OCI-LY3 (cell line): ENCODE data around the gene SCARB1.
A peak's percentile ranks its signal among the peaks of the same experiment; 100 is the strongest.

Source experiments
- H2AFZ ChIP-seq: fragments of 200-600, 300-600 bp; shearing (Covaris generic); 2 replicates; pipeline ENCODE4 v1.6.0; 2014; ENCODE audit warnings: antibody characterized with exemption, low read depth, low read length
- H3K27ac ChIP-seq: fragments of 200-600, 300-600 bp; sonication (generic); 2 replicates; pipeline ENCODE4 v1.5.1; 2014; ENCODE audit warnings: mild to moderate bottlenecking, low read length, moderate library complexity, mixed read lengths
- H3K27me3 ChIP-seq: fragments of 200-600, 300-600 bp; sonication (generic); 2 replicates; pipeline ENCODE4 v1.6.1; 2014; ENCODE audit warnings: low read depth, low read length, mixed read lengths
- H3K36me3 ChIP-seq: fragments of 200-600, 300-600 bp; sonication (generic); replicated peaks from 2 replicates; pipeline ENCODE3; 2014; ENCODE audit warnings: low read depth, low read length, mixed read lengths
- H3K4me1 ChIP-seq: fragments of 300-600, 200-600 bp; sonication (generic); 2 replicates; pipeline ENCODE4 v1.6.1; 2014; ENCODE audit warnings: low read length, mixed read lengths
- H3K4me2 ChIP-seq: fragments of 200-600, 300-600 bp; sonication (generic); 2 replicates; pipeline ENCODE4 v1.6.1; 2014; ENCODE audit warnings: low read length, mixed read lengths
- H3K4me3 ChIP-seq: fragments of 300-600, 200-600 bp; sonication (generic); 2 replicates; pipeline ENCODE4 v1.5.1; 2014; ENCODE audit warnings: antibody characterized with exemption, mild to moderate bottlenecking, low read length, moderate library complexity
- H3K79me2 ChIP-seq: fragments of 300-600, 200-600 bp; shearing (Covaris generic); 2 replicates; pipeline ENCODE4 v1.6.1; 2014; ENCODE audit warnings: mild to moderate bottlenecking, low read length, mixed read lengths
- H3K9ac ChIP-seq: fragments of 300-600, 200-600 bp; shearing (Covaris generic); 2 replicates; pipeline ENCODE4 v1.6.0; 2014; ENCODE audit warnings: mild to moderate bottlenecking, low read length, moderate library complexity
- H3K9me3 ChIP-seq: fragments of 200-600, 300-600 bp; shearing (Covaris generic); 2 replicates; pipeline ENCODE4 v1.6.1; 2014; ENCODE audit warnings: low read length, mixed read lengths; ENCODE audit not compliant: insufficient read depth
- H4K20me1 ChIP-seq: fragments of 200-600, 300-600 bp; sonication (generic); 2 replicates; pipeline ENCODE4 v1.6.1; 2016; ENCODE audit warnings: low read length, mixed read lengths; ENCODE audit not compliant: insufficient read depth
- CTCF ChIP-seq: fragments of 200-600, 300-600 bp; sonication (generic); IDR thresholded peaks from 2 replicates; pipeline ENCODE4 v1.5.1; 2014; ENCODE audit warnings: antibody characterized with exemption, low read length, low read depth
- EZH2phosphoT487 ChIP-seq: fragments of 200-600 bp; shearing (Covaris generic); IDR thresholded peaks from 2 replicates; pipeline ENCODE4 v1.6.1; 2018; ENCODE audit warnings: antibody characterized with exemption, mixed run types, low read depth

SCARB1 gene

GRCh38 chr12:124780752-124781685 is 82.6 kb downstream of the SCARB1 start:
- peak overlapping the region; percentile 56 for H3K4me2 ChIP-seq

DNA sequence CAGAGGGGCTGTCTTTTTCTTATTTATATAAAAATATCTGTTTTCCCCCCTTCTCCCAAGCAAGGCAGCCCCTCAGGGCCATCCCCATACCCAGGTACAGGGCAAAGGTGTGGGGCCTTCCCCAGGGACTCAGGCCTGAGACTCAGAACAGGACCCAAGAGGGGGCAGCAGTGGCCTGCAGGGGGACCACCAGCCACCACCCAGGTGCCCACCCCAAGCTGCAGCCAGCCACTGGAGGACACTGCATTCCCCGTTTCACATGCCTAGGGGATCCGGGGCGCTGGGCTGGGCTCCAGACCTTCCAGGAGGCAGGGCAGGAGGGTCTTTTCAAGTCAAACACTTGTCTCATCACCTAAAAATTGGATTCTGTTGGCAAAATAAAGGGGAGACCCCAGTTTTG is 83.3 kb downstream of the SCARB1 start:
- TF ChIP-seq EZH2phosphoT487 (no peak), CTCF (peak; percentile 29)
- no peak overlapping the region for H2AFZ ChIP-seq
- no peaks in the 10 kb centered on the region for H3K27me3 ChIP-seq
- H3K9ac ChIP-seq, result peak overlapping the region; percentile 69
- H3K9me3 ChIP-seq, result no peaks in the 10 kb centered on the region
- peaks cover 33% of the 10 kb centered on the region for H3K36me3 ChIP-seq
- H4K20me1 ChIP-seq, result no peaks in the 10 kb centered on the region
- H3K27ac ChIP-seq, result peak overlapping the region; percentile 92
- H3K4me2 ChIP-seq, result peak overlapping the region; percentile 56
- no peak overlapping the region for H3K4me3 ChIP-seq
- H3K4me1 ChIP-seq, result peaks cover 97% of the 10 kb centered on the region
- H3K79me2 ChIP-seq, result no peaks in the 10 kb centered on the region; the same call in 1 of the 2 replicates

More at GRCh38 chr12:124780752-124781685, 82.6 kb downstream of the SCARB1 start:
- Histone ChIP-seq H3K27ac (peak overlapping the region; percentile 92), H3K4me3 (no peak overlapping the region), H4K20me1 (no peaks in the 10 kb centered on the region), H3K4me1 (peaks cover 95% of the 10 kb centered on the region), H3K9ac (peak overlapping the region; percentile 69; the same call in 1 of the 2 replicates), H2AFZ (no peak overlapping the region), H3K36me3 (peaks cover 40% of the 10 kb centered on the region), H3K27me3 (no peaks in the 10 kb centered on the region), H3K9me3 (no peaks in the 10 kb centered on the region), H3K79me2 (no peaks in the 10 kb centered on the region; the same call in 1 of the 2 replicates)
- no peak for TF ChIP-seq EZH2phosphoT487
- no peak for TF ChIP-seq CTCF

- peaks cover 27% of the 10 kb centered on the region for H3K36me3 ChIP-seq
- H3K4me3 ChIP-seq, result peak overlapping the region; percentile 13
- H3K9ac ChIP-seq, result peak overlapping the region; percentile 75
- H3K79me2 ChIP-seq, result no peaks in the 10 kb centered on the region; the same call in 1 of the 2 replicates
- peak overlapping the region; percentile 56 for H3K4me2 ChIP-seq
- no peak for TF ChIP-seq EZH2phosphoT487
- TF ChIP-seq CTCF, result no peak
- H3K4me1 ChIP-seq, result peaks cover 96% of the 10 kb centered on the region
- H2AFZ ChIP-seq, result no peak overlapping the region
- peak overlapping the region; percentile 92 for H3K27ac ChIP-seq
- H4K20me1 ChIP-seq, result no peaks in the 10 kb centered on the region
- no peaks in the 10 kb centered on the region for H3K9me3 ChIP-seq
- no peaks in the 10 kb centered on the region for H3K27me3 ChIP-seq
These were observed 84.2 kb downstream of the SCARB1 start for GRCh38 chr12:124779161-124780141.
